Hypothalamus (tissue), 51 donors: ENCODE results near the gene NDUFB4.
"Not testable (repeated sequence)": the region's sequence is repeated elsewhere in the genome, so short reads cannot be mapped to it uniquely, and the experiment has no call there.

Source experiments
- DNase-seq, 51 donors: peaks; one replicate each; lab custom pipeline; 2025; lab: John Stamatoyannopoulos, UW

Gene NDUFB4

DNA sequence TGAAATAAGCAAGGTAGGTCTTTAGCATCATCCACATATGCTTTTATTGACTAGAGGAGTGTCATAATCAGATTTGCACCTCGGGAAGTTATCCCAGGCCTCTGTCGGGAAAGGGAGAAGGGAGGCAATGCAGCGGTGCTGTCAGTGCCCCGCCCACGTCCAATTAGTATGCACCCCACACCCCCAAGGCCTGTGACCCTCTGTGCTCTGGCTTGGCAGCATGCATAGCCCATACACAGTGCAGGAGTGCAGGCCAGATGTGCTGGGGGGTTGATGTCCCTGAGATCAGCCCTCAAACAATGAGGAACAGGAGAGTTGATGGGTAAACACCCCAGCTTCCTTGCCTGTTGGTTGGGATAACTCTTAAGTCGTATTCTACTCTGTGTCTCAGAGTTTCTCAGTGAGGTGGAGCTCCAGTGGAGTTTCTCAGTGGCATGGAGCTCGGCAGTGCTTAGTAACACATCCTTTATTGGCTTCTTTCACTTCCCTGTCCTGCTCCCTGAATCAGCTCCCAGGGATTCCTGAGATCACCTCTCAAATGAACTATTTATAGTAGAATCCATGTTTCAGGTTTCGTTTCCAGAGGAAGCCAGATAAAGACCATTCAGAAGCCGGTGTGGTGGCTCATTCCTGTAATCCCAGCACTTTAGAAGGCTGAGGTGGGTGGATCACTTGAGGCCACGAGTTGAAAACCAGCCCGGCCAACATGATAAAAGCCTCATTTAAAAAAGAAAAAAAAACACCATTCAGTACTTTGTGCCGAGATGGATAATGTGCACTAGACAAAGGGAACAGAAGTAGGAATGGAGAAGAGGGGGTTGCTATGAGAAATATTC, 26.7 kb upstream of the NDUFB4 start:
- DNase-seq: no peak

DNA sequence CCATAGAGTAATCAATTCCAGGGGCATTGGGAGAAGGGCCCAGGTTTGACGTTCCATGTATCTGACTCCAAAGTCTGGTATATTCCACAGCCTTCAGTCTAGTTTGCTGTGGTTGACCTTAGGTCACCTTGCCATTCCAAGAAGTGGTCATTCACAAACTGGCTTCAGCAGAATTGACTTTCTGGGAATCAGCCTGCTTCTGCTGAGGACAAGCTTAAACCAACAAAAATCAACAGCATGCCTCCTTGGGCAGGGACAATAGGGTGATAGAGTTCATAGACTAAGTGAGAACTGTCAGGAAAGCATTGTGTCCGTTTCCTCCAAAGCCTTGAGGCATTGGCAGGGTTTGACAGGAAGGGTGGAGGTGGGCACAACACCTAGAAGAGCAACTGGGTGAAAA, 24.1 kb upstream of the NDUFB4 start:
- DNase-seq: no peak

DNA sequence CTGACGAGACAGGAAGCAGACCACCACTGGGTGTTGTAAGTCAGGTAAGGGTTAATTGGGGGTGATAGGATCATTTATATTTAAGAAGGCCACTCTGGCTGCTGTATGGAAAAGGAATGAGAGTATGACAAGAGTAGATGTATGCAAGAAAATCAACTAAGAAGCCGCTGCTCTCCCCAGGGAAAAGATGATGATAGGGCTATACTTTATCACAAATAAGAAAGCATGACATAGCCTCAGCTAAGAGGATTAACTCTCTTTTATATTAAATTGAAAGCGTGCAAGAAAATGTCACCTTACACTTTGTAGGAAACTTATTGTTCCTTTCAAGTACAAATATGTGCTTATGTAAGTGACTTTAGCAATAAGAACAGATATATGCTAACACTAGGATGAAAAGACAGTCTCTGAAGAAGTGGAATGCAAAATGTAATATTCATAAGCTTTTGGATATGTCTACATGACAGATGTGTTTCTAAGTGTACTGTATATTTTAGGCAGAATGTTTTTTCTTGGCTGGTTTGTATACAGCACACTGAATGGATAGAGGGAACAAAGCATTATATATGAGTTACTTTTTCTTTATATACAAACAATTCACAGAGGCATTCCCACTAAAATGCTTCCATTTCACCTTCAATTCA, 8.7 kb upstream of the NDUFB4 start:
- DNase-seq: no peak

DNA sequence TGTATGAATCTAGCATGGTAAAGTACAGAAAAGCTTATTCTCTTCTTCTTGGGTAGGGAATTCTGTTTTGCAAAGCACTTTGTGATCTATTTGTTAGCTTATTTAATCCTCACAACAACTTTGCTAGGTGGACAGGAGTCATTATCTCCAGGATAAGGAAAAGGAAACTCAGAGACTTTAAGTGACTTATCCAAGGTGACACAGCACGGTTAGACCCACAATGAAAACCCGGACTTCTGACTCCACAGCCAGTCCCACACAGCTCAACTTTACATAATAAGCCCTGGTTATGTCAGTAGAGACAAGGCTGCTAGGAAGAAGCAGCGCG, 384 bp upstream of the NDUFB4 start:
- DNase-seq: no peak

DNA sequence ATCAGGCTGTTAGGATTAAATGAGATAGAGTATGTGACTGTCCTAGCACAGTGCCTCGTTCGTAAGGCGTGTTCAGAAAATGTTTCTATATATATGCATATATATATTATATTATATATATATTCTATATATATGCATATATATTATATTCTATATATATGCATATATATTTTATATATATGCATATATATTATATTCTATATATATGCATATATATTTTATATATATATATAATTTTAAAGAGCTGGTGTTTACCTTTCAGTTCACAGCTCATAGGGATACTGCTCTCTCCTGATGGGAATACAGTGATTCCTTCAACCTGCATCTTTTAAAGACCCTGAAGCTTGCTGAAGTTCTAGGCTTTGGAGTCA, 702 bp downstream of the NDUFB4 start:
- DNase-seq: no peak

DNA sequence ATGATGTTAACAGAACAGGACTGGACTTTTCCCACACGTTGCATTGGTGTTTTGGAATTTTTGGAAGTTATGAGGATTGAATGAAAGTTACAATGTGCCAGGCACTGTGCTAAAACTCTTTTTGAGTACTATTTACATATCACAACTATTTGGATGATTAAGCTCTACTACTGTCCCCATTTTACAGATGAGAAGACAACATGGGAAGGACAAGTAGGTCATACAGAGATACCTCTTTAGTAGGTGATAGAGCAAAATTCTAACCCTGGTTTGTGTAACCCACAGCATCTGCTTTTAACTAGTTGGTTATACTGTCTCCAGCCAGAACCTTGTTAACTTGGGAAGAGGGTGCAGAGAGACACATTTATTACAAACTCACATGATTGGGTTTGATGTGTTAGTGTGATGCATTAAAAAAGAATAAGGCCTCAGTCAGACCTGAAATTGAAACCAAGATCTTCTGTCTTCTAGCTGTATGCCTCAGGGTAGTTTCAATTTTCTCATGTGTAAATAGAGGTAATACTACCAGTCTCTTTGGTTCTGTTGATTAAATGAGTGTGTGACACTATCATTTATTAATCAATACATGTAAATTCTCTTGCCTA, 1.4 kb downstream of the NDUFB4 start:
- no peak for DNase-seq

DNA sequence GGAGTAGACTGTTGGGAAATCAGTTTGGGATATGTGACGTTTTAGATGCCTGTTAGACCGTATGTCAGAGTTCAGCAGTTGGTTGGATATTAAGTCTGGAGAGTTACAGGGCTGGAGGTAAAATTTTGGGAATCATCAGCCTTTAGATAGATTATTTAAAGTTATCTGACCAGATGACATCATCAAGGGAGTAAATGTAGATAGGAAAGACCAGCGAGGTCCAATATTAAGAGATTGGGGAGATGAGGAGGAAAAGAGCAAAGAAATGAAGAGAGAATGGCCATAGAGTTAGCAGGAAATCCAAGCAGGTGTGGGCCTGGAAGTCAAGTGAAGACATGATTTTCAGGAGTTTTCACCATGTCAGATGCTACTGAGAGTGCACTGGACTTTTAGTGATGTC, 3.1 kb downstream of the NDUFB4 start:
- no peak for DNase-seq

DNA sequence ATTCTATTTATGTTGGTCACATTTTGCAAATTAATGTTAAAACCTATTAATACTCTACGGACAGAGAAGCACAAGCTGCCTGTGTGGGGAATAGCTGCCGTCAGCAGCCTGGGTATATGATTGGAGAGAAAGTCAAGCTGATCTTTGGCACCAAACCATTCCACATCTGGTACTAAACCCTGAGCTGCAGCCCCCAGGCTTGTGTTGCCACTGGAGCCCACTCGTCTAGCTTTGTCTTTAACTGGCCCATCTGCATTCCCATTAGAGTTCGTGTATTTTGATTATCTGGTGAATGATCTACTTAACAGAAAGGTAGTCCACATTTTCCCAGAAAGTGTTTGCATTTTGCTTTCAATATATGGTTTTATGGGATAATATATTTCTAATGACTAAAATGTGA, 5.4 kb downstream of the NDUFB4 start:
- no peak for DNase-seq

DNA sequence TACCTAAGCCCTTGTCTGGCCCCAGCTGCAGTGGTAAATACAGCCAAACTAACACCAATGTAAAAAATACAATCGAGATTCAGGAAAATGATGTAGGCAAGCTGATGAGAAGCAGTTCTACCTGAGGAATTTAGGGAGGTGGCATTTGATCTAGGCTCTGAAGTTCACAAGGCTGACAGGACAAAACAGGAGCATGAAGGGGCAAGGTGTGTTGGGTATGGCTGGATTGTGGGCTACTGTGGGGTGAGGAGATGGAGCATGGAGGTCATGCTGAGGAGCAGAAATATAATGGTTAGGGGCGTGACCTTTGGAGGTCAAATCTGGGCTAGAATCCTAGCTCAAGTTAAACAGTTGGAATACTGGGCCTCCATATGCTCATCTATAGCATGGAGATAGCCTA, 6.5 kb downstream of the NDUFB4 start:
- no peak for DNase-seq

DNA sequence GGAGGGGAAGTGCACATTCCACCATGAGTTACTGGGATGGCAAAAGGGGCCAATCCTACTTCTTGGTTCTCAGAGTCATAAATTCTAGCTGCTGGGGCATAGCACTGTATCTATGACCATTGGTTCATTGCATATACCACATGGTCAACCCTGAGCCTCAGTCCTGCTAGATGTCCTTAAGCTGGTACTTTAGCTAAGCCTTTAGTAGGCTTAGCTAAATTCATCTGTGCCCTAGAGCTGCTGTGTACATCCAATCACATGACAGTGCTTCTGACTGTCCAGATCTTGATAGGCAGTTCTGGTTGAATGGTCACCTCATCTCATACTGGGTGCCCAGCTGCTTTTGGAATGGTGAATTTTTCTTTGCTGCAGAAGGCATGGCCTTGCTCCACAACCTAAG, 8.2 kb downstream of the NDUFB4 start:
- no peak for DNase-seq

DNA sequence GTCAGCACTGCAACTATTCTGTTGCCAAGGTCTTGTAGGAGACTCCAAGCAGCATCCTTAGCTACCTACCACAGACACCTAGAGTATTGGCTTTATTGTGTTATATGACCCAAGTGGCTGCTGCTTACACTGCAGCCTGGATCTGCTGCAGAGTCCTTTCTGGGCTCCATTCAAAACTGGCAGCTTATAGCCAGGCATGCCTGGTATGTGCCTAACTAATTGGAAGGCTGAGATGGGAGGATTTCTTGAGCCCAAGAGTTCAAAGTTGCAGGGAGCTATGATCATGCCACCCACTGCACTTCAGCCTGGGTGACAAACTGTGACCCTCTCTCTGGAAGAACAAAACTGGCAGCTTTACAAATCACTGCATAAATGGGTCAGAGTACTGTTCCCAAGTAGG, 8.6 kb downstream of the NDUFB4 start:
- no peak for DNase-seq

DNA sequence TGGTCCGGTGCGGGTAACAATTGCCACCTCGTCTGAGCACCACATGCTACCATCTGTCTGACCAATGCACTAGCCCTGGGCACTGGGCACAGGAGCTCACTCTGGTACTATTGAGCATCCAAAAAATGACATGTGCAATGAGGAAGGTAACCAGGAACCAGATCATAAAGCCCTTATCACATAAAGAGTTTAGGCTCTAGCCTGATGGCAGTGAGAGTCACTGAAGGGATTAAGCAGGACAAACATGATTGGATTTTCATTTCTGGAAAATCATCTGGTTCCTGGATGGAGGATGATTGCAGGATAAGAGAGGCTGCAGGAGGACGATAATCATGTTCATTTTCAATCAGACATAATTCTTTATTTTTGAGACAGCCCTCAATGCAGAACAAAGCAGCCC, 12.4 kb downstream of the NDUFB4 start:
- no peak for DNase-seq

DNA sequence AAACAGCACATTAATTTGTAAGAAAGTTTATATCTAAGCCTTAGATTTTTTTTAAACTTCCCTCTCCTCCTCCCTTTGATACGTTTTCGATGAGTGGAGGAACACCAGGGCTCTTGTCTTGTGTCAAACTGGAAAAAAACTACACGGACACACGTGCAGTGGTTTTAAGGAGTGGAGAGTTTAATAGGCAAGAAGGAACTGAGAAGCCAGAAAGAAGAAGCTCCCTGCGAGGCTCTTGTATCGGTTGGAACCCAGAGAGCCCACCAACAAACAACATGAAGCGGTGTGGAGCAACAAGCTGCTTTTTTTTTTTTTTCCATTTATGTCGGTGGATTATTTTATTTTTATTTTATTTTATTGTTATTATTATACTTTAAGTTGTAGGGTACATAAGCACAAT, 18.6 kb downstream of the NDUFB4 start:
- no peak for DNase-seq

DNA sequence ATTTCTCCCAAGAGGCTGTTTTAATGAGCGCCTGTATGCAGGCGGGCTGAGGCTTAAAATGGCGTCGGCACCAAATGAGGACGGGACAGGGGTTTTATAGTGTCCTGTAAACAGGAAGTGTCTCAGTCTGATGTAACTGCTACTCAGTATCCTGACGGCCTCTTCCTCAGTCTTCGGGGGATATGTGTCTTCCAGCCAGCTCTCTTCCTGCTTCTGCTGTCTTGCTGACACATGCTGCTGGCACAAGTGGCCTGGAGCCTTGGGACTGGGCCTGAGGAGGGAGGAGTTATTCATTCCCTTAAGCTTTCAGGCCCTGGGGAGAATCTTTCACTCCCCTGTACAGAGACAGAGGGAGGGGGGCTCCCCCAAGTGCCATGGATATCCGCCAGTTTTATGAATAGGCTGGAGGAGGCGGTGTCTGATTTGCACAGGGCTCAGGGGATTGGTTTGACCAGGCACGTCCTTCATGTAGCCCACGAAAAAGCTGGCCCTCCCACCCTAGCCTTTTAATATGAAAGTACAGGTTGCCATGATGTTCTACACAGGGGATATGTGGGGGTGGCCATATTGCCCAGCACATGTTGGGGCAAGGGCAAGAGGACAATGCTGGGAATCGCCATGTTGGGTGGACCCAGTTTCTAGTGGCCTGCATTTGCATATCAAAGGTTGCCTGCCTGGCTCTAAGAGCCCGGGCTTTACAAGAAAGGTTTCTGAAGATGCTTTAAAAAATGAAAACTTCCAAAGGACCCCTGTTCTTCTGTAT, 19.9 kb downstream of the NDUFB4 start:
- peak in 33 of 51 donors; percentile 1 to 65 (median 15) for DNase-seq

DNA sequence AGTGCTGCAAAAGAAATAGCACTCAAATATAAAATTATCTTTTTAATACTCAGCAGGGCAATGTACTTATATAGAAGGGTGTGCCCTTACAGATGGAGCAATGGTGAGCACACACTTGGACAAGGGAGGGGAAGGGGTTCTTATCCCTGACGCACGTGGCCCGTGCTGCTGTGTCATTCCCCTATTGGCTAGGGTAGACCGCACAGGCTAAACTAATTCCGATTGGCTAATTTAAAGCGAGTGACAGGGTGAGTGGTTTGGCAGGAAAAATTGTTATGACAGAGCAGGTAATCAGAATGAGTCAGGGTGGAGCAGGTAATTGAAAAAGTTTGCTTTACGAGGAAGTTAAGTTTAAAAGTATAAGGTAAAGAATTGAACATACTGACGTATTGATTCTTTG, 20.6 kb downstream of the NDUFB4 start:
- DNase-seq: not testable (repeated sequence)

DNA sequence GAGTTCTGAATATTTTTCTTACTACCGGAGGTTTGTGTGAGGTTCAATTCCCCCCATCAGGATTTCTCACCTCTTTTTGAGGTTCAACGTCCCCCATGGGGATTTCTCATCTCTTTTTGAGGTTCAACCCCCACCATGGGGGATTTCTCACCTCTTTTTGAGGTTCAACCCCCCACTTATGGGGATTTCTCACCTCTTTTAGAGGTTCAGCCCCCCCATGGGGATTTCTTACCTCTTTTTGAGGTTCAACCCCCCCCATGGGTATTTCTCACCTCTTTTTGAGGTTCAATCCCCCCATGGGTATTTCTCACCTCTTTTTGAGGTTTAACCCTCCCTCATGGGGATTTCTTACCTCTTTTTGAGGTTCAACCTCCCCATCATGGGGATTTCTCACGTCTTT, 26.3 kb downstream of the NDUFB4 start:
- no peak for DNase-seq

DNA sequence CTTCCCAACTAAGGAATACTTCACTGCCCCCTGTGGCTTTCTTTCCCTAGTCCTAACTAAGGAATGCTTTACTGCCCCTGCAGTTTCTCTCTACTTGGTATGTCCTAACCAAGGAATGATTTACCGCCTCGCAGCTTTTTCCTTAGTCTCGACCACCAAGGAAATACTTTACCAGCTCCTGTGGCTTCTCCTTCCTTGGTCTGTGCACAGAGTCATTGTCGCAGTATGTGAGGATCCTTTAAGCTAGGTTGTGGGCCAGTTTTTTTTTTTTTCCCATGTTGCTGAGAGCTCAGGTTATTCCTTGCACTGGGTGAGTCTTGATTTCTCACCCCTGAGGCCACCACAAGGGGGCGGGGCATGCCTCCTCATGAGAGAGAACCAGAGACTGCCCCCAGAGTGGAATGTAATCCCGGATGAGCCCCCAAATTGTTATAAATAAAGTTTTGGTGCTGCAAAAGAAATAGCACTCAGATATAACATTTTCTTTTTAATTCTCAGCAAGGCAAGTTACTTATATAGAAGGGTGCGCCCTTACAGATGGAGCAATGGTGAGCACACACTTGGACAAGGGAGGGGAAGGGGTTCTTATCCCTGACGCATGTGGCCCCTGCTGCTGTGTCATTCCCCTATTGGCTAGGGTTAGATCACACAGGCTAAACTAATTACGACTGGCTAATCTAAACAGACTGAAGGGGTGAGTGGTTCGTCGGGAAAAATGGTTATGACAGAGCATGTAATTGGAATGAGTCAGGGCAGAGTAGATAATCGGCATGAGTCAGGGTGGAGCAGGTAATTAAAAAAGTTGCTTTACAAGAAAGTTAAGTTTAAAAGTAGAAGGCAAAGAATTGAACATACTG, 27.0 kb downstream of the NDUFB4 start:
- DNase-seq: no peak

DNA sequence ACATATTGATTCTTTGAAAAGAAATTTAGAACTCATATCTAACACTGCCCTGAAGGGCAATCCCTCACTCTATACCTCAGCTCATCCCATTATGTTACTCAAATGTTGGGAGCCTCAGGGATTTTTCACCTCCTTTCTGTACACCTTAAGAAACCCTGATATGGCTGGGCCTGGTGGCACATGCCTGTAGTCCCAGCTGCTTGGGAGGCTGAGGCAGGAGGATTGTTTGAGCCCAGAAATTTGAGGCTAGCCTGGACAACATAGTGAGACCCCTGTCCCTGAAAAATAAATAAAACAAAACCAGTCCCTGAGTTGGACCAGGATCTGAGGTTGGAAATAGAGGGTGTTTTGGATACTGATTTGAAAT, 27.6 kb downstream of the NDUFB4 start:
- no peak for DNase-seq

DNA sequence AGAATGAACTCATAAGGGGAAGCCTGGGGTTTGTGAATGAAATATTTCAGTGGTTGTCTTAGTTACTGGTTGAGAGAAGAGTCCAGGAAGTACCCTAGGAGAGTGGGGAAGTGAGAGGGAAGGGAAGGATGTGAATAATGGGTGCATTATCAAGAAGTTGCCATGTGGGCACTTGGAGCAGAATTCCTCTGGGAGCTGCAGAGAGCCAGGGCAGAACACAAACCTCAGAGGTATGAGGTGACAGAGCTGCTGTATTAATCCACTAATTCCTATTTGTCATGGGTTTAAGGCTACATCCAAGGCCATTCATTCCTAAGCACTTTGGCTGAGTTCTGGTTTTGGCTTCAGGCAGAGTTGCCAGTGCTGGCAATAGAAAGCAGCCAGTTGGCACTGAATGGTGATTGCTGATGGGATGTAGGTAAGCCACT, 29.0 kb downstream of the NDUFB4 start:
- no peak for DNase-seq

DNA sequence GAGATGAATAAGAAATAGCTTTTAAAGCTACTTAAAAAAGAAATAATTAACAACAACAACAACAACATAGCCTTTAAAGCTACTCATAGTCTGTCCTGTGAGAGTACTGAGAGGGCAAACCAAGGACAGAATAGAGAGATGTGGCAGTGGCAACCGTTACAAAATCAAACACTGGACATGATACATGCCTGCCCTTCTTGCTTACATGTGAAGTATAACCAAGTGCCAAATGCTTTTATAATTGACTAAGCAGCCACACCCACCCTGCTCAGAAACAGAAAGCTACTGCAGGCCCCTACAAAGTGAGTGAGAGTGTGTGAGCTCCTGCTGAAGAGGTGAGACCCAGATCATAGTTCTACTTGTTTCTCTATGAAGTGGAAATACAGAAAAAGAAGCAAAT, 38.4 kb downstream of the NDUFB4 start:
- no peak for DNase-seq
